ENCODE data around the gene IGFBP4.

Gene IGFBP4

GRCh38 chr17:40447806-40448205 lies 4.6 kb downstream of the IGFBP4 start:
- Histone ChIP-seq H3K9ac (ENCODE audit: low read depth, low read length) (no peak overlapping the region), H3K36me3 (ENCODE audit: insufficient read depth, low read length) (no peaks in the 10 kb centered on the region; the same call in 1 of the 2 replicates), H3K9me3 (ENCODE audit: insufficient read depth, low read depth, low read length) (no peaks in the 10 kb centered on the region), H3K27ac (ENCODE audit: low read depth, low read length) (no peak overlapping the region), H3K4me3 (ENCODE audit: low read length) (no peak overlapping the region), H3K27me3 (ENCODE audit: insufficient read depth, low read length) (no peaks in the 10 kb centered on the region), H3K4me1 (ENCODE audit: insufficient read depth, low read length) (peaks cover 15% of the 10 kb centered on the region)
- WGBS: 90% methylated on average over 4 of the region's 4 CpGs

- Histone ChIP-seq H3K27me3 (ENCODE audit: insufficient read depth, low read length) (no peaks in the 10 kb centered on the region), H3K9me3 (ENCODE audit: insufficient read depth, low read depth, low read length) (no peaks in the 10 kb centered on the region), H3K9ac (ENCODE audit: low read depth, low read length) (no peak overlapping the region), H3K4me3 (ENCODE audit: low read length) (no peak overlapping the region), H3K27ac (ENCODE audit: low read depth, low read length) (no peak overlapping the region), H3K36me3 (ENCODE audit: insufficient read depth, low read length) (peaks cover 3% of the 10 kb centered on the region; the same call in 1 of the 2 replicates), H3K4me1 (ENCODE audit: insufficient read depth, low read length) (peaks cover 15% of the 10 kb centered on the region)
- WGBS: 85% methylated on average over 8 of the region's 8 CpGs
These were observed 5.0 kb downstream of the IGFBP4 start for GRCh38 chr17:40448213-40448638.

GRCh38 chr17:40448639-40449261 lies 5.5 kb downstream of the IGFBP4 start:
- Histone ChIP-seq H3K36me3 (ENCODE audit: insufficient read depth, low read length) (peaks cover 8% of the 10 kb centered on the region), H3K9ac (ENCODE audit: low read depth, low read length) (no peak overlapping the region), H3K27ac (ENCODE audit: low read depth, low read length) (no peak overlapping the region), H3K27me3 (ENCODE audit: insufficient read depth, low read length) (no peaks in the 10 kb centered on the region), H3K9me3 (ENCODE audit: insufficient read depth, low read depth, low read length) (no peaks in the 10 kb centered on the region), H3K4me1 (ENCODE audit: insufficient read depth, low read length) (peaks cover 15% of the 10 kb centered on the region), H3K4me3 (ENCODE audit: low read length) (no peak overlapping the region)
- 93% methylated on average over 6 of the region's 7 CpGs for WGBS

GRCh38 chr17:40450175-40450574 lies 6.9 kb downstream of the IGFBP4 start:
- no peaks in the 10 kb centered on the region for H3K9me3 ChIP-seq (ENCODE audit: insufficient read depth, low read depth, low read length)
- H3K27ac ChIP-seq (ENCODE audit: low read depth, low read length): no peak overlapping the region
- peaks cover 22% of the 10 kb centered on the region for H3K36me3 ChIP-seq (ENCODE audit: insufficient read depth, low read length)
- H3K9ac ChIP-seq (ENCODE audit: low read depth, low read length): no peak overlapping the region
- no peak overlapping the region for H3K4me3 ChIP-seq (ENCODE audit: low read length)
- no peaks in the 10 kb centered on the region for H3K27me3 ChIP-seq (ENCODE audit: insufficient read depth, low read length)
- 89% methylated on average over 3 of the region's 3 CpGs for WGBS
- peaks cover 6% of the 10 kb centered on the region for H3K4me1 ChIP-seq (ENCODE audit: insufficient read depth, low read length)

GRCh38 chr17:40451420-40451819 lies 8.2 kb downstream of the IGFBP4 start:
- no peaks in the 10 kb centered on the region for H3K4me1 ChIP-seq (ENCODE audit: insufficient read depth, low read length)
- 94% methylated on average over 6 of the region's 6 CpGs for WGBS
- H3K4me3 ChIP-seq (ENCODE audit: low read length): no peak overlapping the region
- no peak overlapping the region for H3K27ac ChIP-seq (ENCODE audit: low read depth, low read length)
- no peak overlapping the region for H3K9ac ChIP-seq (ENCODE audit: low read depth, low read length)
- H3K27me3 ChIP-seq (ENCODE audit: insufficient read depth, low read length): no peaks in the 10 kb centered on the region
- peaks cover 32% of the 10 kb centered on the region for H3K36me3 ChIP-seq (ENCODE audit: insufficient read depth, low read length)
- H3K9me3 ChIP-seq (ENCODE audit: insufficient read depth, low read depth, low read length): no peaks in the 10 kb centered on the region

- Histone ChIP-seq H3K4me3 (ENCODE audit: low read length) (no peak overlapping the region), H3K36me3 (ENCODE audit: insufficient read depth, low read length) (peaks cover 35% of the 10 kb centered on the region), H3K9ac (ENCODE audit: low read depth, low read length) (no peak overlapping the region), H3K27ac (ENCODE audit: low read depth, low read length) (no peak overlapping the region), H3K9me3 (ENCODE audit: insufficient read depth, low read depth, low read length) (no peaks in the 10 kb centered on the region), H3K4me1 (ENCODE audit: insufficient read depth, low read length) (no peaks in the 10 kb centered on the region), H3K27me3 (ENCODE audit: insufficient read depth, low read length) (no peaks in the 10 kb centered on the region)
- WGBS: 88% methylated on average over 7 of the region's 7 CpGs
These were observed 9.1 kb downstream of the IGFBP4 start for GRCh38 chr17:40452216-40452787.

GRCh38 chr17:40452921-40453378 lies 9.7 kb downstream of the IGFBP4 start:
- Histone ChIP-seq H3K4me3 (ENCODE audit: low read length) (no peak overlapping the region), H3K36me3 (ENCODE audit: insufficient read depth, low read length) (peaks cover 35% of the 10 kb centered on the region), H3K4me1 (ENCODE audit: insufficient read depth, low read length) (peaks cover 5% of the 10 kb centered on the region; the same call in 1 of the 2 replicates), H3K9me3 (ENCODE audit: insufficient read depth, low read depth, low read length) (no peaks in the 10 kb centered on the region), H3K27ac (ENCODE audit: low read depth, low read length) (no peak overlapping the region), H3K27me3 (ENCODE audit: insufficient read depth, low read length) (no peaks in the 10 kb centered on the region), H3K9ac (ENCODE audit: low read depth, low read length) (no peak overlapping the region)
- WGBS: 92% methylated on average over 15 of the region's 15 CpGs

GRCh38 chr17:40453881-40454612 lies 10.8 kb downstream of the IGFBP4 start:
- Histone ChIP-seq H3K9me3 (ENCODE audit: insufficient read depth, low read depth, low read length) (no peaks in the 10 kb centered on the region), H3K4me3 (ENCODE audit: low read length) (no peak overlapping the region), H3K9ac (ENCODE audit: low read depth, low read length) (no peak overlapping the region), H3K4me1 (ENCODE audit: insufficient read depth, low read length) (peaks cover 10% of the 10 kb centered on the region; the same call in 1 of the 2 replicates), H3K36me3 (ENCODE audit: insufficient read depth, low read length) (peaks cover 35% of the 10 kb centered on the region), H3K27me3 (ENCODE audit: insufficient read depth, low read length) (no peaks in the 10 kb centered on the region), H3K27ac (ENCODE audit: low read depth, low read length) (no peak overlapping the region)
- WGBS: 93% methylated on average over 19 of the region's 19 CpGs

- Histone ChIP-seq H3K36me3 (ENCODE audit: insufficient read depth, low read length) (peaks cover 35% of the 10 kb centered on the region), H3K9me3 (ENCODE audit: insufficient read depth, low read depth, low read length) (no peaks in the 10 kb centered on the region), H3K27me3 (ENCODE audit: insufficient read depth, low read length) (no peaks in the 10 kb centered on the region), H3K4me1 (ENCODE audit: insufficient read depth, low read length) (peaks cover 10% of the 10 kb centered on the region; the same call in 1 of the 2 replicates), H3K9ac (ENCODE audit: low read depth, low read length) (no peak overlapping the region), H3K27ac (ENCODE audit: low read depth, low read length) (no peak overlapping the region), H3K4me3 (ENCODE audit: low read length) (no peak overlapping the region)
- 62% methylated on average over 2 of the region's 2 CpGs for WGBS
These were observed 11.4 kb downstream of the IGFBP4 start for GRCh38 chr17:40454613-40454995.

GRCh38 chr17:40456396-40456951 lies 13.2 kb downstream of the IGFBP4 start:
- Histone ChIP-seq H3K4me1 (ENCODE audit: insufficient read depth, low read length) (peaks cover 10% of the 10 kb centered on the region; the same call in 1 of the 2 replicates), H3K36me3 (ENCODE audit: insufficient read depth, low read length) (peaks cover 35% of the 10 kb centered on the region)
- WGBS: 97% methylated on average over 16 of the region's 16 CpGs

GRCh38 chr17:40457369-40457768 lies 14.1 kb downstream of the IGFBP4 start:
- Histone ChIP-seq H3K27me3 (ENCODE audit: insufficient read depth, low read length) (no peaks in the 10 kb centered on the region), H3K36me3 (ENCODE audit: insufficient read depth, low read length) (peaks cover 35% of the 10 kb centered on the region), H3K4me1 (ENCODE audit: insufficient read depth, low read length) (peaks cover 10% of the 10 kb centered on the region; the same call in 1 of the 2 replicates), H3K9me3 (ENCODE audit: insufficient read depth, low read depth, low read length) (no peaks in the 10 kb centered on the region), H3K27ac (ENCODE audit: low read depth, low read length) (no peak overlapping the region), H3K4me3 (ENCODE audit: low read length) (no peak overlapping the region), H3K9ac (ENCODE audit: low read depth, low read length) (no peak overlapping the region)
- 92% methylated on average over 3 of the region's 3 CpGs for WGBS

More at GRCh38 chr17:40456396-40456951, 13.2 kb downstream of the IGFBP4 start:
- Histone ChIP-seq H3K27me3 (ENCODE audit: insufficient read depth, low read length) (no peaks in the 10 kb centered on the region), H3K27ac (ENCODE audit: low read depth, low read length) (no peak overlapping the region), H3K9me3 (ENCODE audit: insufficient read depth, low read depth, low read length) (no peaks in the 10 kb centered on the region), H3K9ac (ENCODE audit: low read depth, low read length) (no peak overlapping the region), H3K4me3 (ENCODE audit: low read length) (no peak overlapping the region)
